PC-3 (cell line): ENCODE data around the gene UBXN6. TPM values are rescaled to one million over a fixed set of nuclear protein-coding genes. Genes with fewer than 3 reads are reported as not detected.

Experiments used
- ATAC-seq: fragments of 200-7000 bp; cut with Tn5 transposase; 2 replicates; pipeline ENCODE4 v1.9.1; 2020; ENCODE audit warnings: mild to moderate bottlenecking, moderate library complexity
- BruUV-seq: library from RNA; stranded (reverse); fragments of 400-500 nt; replicated peaks from 2 replicates; lab custom pipeline; 2021; lab: Mats Ljungman, UMichigan
- CTCF ChIA-PET: fragments of 300-600 bp; sonication (Branson Sonifier 250); formaldehyde crosslinking; loops from one replicate; lab custom pipeline; 2022; ENCODE audit warnings: antibody characterized with exemption; lab: Charles Lee
- POLR2A ChIA-PET: fragments of 300-600 bp; sonication (Branson Sonifier 250); formaldehyde crosslinking; loops from one replicate; lab custom pipeline; 2022; ENCODE audit warnings: antibody characterized with exemption; ENCODE audit not compliant: unreplicated experiment; lab: Charles Lee
- DNase-seq: peaks from one replicate; pipeline ENCODE4 v3.0.0-alpha.2; 2015
- H2AFZ ChIP-seq: fragments of 300-600 bp; sonication (generic); 2 replicates; pipeline ENCODE4 v1.6.0; 2016; ENCODE audit warnings: antibody characterized with exemption, low read length
- H3F3A ChIP-seq: fragments of 300-600 bp; sonication (generic); one replicate; pipeline ENCODE4 v1.6.0; 2017; ENCODE audit warnings: antibody characterized with exemption, low read length, control low read depth, mild to moderate bottlenecking; ENCODE audit not compliant: unreplicated experiment
- H3K27ac ChIP-seq: fragments of 300-600 bp; sonication (generic); 2 replicates; pipeline ENCODE4 v1.5.1; 2016; ENCODE audit warnings: mild to moderate bottlenecking, low read length
- H3K27me3 ChIP-seq: fragments of 300-600 bp; sonication (generic); 2 replicates; pipeline ENCODE4 v1.6.1; 2016; ENCODE audit warnings: low read length, mixed read lengths
- H3K36me3 ChIP-seq: fragments of 300-600 bp; sonication (generic); 2 replicates; pipeline ENCODE4 v1.6.1; 2016; ENCODE audit warnings: low read depth, mixed run types, low read length, mixed read lengths
- H3K4me1 ChIP-seq: fragments of 300-600 bp; sonication (generic); 2 replicates; pipeline ENCODE4 v1.5.1; 2016; ENCODE audit warnings: low read length; ENCODE audit not compliant: insufficient read depth
- H3K4me2 ChIP-seq: fragments of 300-600 bp; sonication (generic); 2 replicates; pipeline ENCODE4 v1.6.0; 2016; ENCODE audit warnings: low read length
- H3K4me3 ChIP-seq: fragments of 300-600 bp; sonication (generic); 2 replicates; pipeline ENCODE4 v1.5.1; 2016; ENCODE audit warnings: mild to moderate bottlenecking, low read length, mixed read lengths
- H3K79me2 ChIP-seq: fragments of 300-600 bp; sonication (generic); 2 replicates; pipeline ENCODE4 v1.6.1; 2017; ENCODE audit warnings: low read length, mixed read lengths
- H3K9ac ChIP-seq: fragments of 300-600 bp; sonication (generic); 2 replicates; pipeline ENCODE4 v1.6.0; 2016; ENCODE audit warnings: mild to moderate bottlenecking, low read length
- H3K9me2 ChIP-seq: fragments of 300-600 bp; sonication (generic); replicated peaks from 2 replicates; pipeline ENCODE4 v1.6.1; 2016; ENCODE audit warnings: mixed run types, low read length, mixed read lengths
- H3K9me3 ChIP-seq: fragments of 300-600 bp; sonication (generic); 2 replicates; pipeline ENCODE4 v1.6.1; 2016; ENCODE audit warnings: low read length, mixed read lengths
- H4K20me1 ChIP-seq: fragments of 300-600 bp; sonication (generic); 2 replicates; pipeline ENCODE4 v1.6.1; 2016; ENCODE audit warnings: low read length, mixed read lengths
- EZH2 ChIP-seq: fragments of 300-600 bp; sonication (generic); IDR thresholded peaks from one replicate; pipeline ENCODE4 v1.6.1; 2017; ENCODE audit warnings: antibody characterized with exemption, mild to moderate bottlenecking, low read length; ENCODE audit not compliant: unreplicated experiment
- EZH2phosphoT487 ChIP-seq: fragments of 300-600 bp; sonication (generic); IDR thresholded peaks from 2 replicates; pipeline ENCODE4 v1.6.1; 2018; ENCODE audit warnings: mild to moderate bottlenecking, antibody characterized with exemption, low read length, borderline replicate concordance
- intact Hi-C: fragments of 100-400 bp; cut with micrococcal nuclease; formaldehyde crosslinking; loops from 2 replicates; pipeline ENCODE4 v1.9.0; 2023
- total RNA-seq: library from RNA; depleted of rRNA; stranded (reverse); fragments of >200 nt; gene quantifications from 2 replicates; pipeline ENCODE4 v1.2.3, GENCODE V29; 2014
- TF ChIP-seq, protein P1 (sequence below): fragments of 300-600 bp; sonication (generic); conservative IDR thresholded peaks from 2 replicates; pipeline ENCODE4 v1.5.1; 2017; ENCODE audit warnings: antibody characterized with exemption, low read depth, mild to moderate bottlenecking, low read length

UBXN6 gene
- total RNA-seq, 1 experiment from 2014 or later, result 64.0 TPM

DNA sequence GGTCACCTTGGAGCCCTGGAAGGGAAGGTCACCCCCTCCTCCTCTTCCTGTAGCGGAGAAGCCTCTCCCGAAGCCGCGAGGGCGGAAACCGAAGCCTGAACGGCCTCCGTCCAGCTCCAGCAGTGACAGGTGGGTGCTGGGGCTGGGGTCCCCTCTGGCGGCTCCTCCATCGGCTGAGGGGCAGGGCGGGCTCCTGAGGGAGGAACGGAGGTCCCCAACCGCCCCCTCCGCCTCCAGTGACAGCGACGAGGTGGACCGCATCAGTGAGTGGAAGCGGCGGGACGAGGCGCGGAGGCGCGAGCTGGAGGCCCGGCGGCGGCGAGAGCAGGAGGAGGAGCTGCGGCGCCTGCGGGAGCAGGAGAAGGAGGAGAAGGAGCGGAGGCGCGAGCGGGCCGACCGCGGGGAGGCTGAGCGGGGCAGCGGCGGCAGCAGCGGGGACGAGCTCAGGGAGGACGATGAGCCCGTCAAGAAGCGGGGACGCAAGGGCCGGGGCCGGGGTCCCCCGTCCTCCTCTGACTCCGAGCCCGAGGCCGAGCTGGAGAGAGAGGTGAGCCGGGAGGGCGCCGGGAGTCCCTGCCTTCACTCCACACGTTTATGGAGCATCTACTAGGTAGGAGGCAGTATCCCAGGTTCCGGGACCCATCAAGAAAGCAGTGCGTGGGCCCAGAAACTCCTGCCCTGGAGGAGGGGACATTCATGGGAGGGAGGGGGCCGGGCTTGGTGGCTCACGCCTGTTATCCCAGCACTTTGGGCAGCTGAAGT is 36.5 kb upstream of the UBXN6 start:
- ATAC-seq, result no peak
- Histone ChIP-seq H2AFZ (no peak overlapping the region), H3K27me3 (no peaks in the 10 kb centered on the region), H3K4me3 (no peak overlapping the region), H3K36me3 (peaks cover 28% of the 10 kb centered on the region), H3K9ac (no peak overlapping the region), H3K27ac (no peak overlapping the region), H3K4me1 (no peaks in the 10 kb centered on the region), H3F3A (no peaks in the 10 kb centered on the region), H4K20me1 (no peaks in the 10 kb centered on the region), H3K9me3 (no peaks in the 10 kb centered on the region), H3K79me2 (no peaks in the 10 kb centered on the region), H3K9me2 (no peaks in the 10 kb centered on the region), H3K4me2 (no peak overlapping the region)
- CTCF ChIA-PET, result no interaction called here
- DNase-seq, result no peak
- BruUV-seq, result no TSS peak
- intact Hi-C loops, result no loop called here
- no peak for TF ChIP-seq EZH2phosphoT487
- TF ChIP-seq, protein P1, sequence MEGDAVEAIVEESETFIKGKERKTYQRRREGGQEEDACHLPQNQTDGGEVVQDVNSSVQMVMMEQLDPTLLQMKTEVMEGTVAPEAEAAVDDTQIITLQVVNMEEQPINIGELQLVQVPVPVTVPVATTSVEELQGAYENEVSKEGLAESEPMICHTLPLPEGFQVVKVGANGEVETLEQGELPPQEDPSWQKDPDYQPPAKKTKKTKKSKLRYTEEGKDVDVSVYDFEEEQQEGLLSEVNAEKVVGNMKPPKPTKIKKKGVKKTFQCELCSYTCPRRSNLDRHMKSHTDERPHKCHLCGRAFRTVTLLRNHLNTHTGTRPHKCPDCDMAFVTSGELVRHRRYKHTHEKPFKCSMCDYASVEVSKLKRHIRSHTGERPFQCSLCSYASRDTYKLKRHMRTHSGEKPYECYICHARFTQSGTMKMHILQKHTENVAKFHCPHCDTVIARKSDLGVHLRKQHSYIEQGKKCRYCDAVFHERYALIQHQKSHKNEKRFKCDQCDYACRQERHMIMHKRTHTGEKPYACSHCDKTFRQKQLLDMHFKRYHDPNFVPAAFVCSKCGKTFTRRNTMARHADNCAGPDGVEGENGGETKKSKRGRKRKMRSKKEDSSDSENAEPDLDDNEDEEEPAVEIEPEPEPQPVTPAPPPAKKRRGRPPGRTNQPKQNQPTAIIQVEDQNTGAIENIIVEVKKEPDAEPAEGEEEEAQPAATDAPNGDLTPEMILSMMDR, result no peak
- TF ChIP-seq EZH2, result no peak
- POLR2A ChIA-PET, result no interaction called here

DNA sequence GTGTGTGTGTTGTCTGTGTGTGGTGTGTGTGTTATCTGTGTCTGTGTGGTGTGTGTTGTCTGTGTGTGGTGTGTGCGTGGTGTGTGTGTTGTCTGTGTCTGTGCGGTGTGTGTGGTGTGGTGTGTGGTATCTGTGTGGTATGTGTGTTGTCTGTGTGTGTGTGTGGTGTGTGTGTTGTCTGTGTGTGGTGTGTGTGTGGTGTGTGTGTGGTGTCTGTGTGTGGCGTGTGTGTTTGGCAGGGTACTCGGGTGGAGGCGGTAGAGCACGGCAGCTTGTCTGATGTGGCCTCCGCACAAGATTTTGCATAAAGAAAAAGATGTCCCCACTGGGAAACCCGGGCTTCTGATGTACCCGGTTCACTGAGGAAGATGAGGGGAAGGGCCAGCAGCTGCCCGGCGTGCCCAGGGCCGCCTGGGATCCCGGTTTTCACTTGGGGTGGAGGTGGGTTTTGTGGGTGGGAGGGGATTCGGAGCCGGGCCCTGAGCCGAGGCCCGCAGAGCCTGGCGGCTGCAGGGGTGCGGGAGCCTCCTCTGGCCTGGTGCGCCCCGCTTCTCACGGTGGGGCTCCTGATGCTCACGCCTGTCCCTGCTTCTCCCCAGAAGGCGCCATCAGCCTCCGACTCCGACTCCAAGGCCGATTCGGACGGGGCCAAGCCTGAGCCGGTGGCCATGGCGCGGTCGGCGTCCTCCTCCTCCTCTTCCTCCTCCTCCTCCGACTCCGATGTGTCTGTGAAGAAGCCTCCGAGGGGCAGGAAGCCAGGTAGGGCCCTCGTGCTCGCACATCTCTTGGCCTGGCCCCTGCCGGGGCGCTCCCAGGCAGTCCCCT is 35.7 kb upstream of the UBXN6 start:
- Histone ChIP-seq H2AFZ (no peak overlapping the region), H3K4me2 (no peak overlapping the region), H3K4me3 (no peak overlapping the region), H3K9me2 (no peaks in the 10 kb centered on the region), H3K9me3 (no peaks in the 10 kb centered on the region), H3K36me3 (peaks cover 29% of the 10 kb centered on the region), H3K27ac (no peak overlapping the region), H4K20me1 (no peaks in the 10 kb centered on the region), H3F3A (no peaks in the 10 kb centered on the region), H3K79me2 (no peaks in the 10 kb centered on the region), H3K9ac (no peak overlapping the region), H3K4me1 (no peaks in the 10 kb centered on the region), H3K27me3 (no peaks in the 10 kb centered on the region)
- ChIA-PET POLR2A (no interaction called here), CTCF (no interaction called here)
- DNase-seq, result no peak
- intact Hi-C loops, result no loop called here
- BruUV-seq, result no TSS peak
- TF ChIP-seq EZH2phosphoT487, result no peak
- TF ChIP-seq, protein P1, result no peak
- no peak for TF ChIP-seq EZH2
- ATAC-seq, result no peak
